Vagina (tissue), 2 donors: ENCODE data around the gene AURKA. TPM values are rescaled to one million over a fixed set of nuclear protein-coding genes. Genes with fewer than 3 reads are reported as not detected.

Source experiments
- DNase-seq, 2 donors: peaks; one replicate each; pipeline ENCODE4 v3.0.0-alpha.2; 2017; ENCODE audit errors: extremely low spot score in 2 of 2
- H3K27ac ChIP-seq: fragments of 200-600 bp; sonication (generic); one replicate; pipeline ENCODE4 v1.5.1; 2019
- H3K27me3 ChIP-seq: fragments of 200-600 bp; sonication (generic); one replicate; pipeline ENCODE4 v1.5.1; 2019
- H3K36me3 ChIP-seq, 2 donors: fragments of 200-600 bp; sonication (generic); one replicate each; pipeline ENCODE4 v1.5.1; 2017 to 2019
- H3K4me1 ChIP-seq: fragments of 200-600 bp; sonication (generic); one replicate; pipeline ENCODE4 v1.5.1; 2019
- H3K4me3 ChIP-seq, 2 donors: fragments of 200-600 bp; sonication (generic); 1 replicate in 1 of 2; 2 replicates in 1 of 2; pipeline ENCODE4 v1.5.1; 2016 to 2019
- H3K9me3 ChIP-seq: fragments of 200-600 bp; sonication (generic); one replicate; pipeline ENCODE4 v1.5.1; 2019
- POLR2A ChIP-seq, 2 donors: fragments of 450-650 bp; IDR thresholded peaks; one replicate each; pipeline ENCODE4 v1.6.1; 2017; ENCODE audit warnings: antibody characterized with exemption in 2 of 2, mild to moderate bottlenecking in 2 of 2, moderate library complexity in 2 of 2
- POLR2AphosphoS5 ChIP-seq, 2 donors: sonication (generic); formaldehyde crosslinking; IDR thresholded peaks; one replicate each; pipeline ENCODE4 v1.9.0; 2017; ENCODE audit warnings: antibody characterized with exemption in 2 of 2, mild to moderate bottlenecking in 2 of 2, low read depth in 1 of 2; ENCODE audit not compliant: insufficient read depth in 1 of 2
- intact Hi-C: fragments of 100-400 bp; cut with DNase I; formaldehyde crosslinking; loops from one replicate; pipeline ENCODE4 v1.15.1; 2023
- total RNA-seq: library from RNA; depleted of rRNA; stranded (reverse); fragments of >200 nt; gene quantifications from one replicate; pipeline ENCODE4 v1.2.3, GENCODE V29; 2016
- TF ChIP-seq, protein P1 (sequence below), 3 experiments: fragments of 450-650 bp in 2 of 3; fragments of 200-600 bp in 1 of 3; sonication (generic) in 1 of 3; IDR thresholded peaks; one replicate each; pipeline ENCODE4 v1.5.1; 2017 to 2019; ENCODE audit warnings: antibody characterized with exemption in 3 of 3, mild to moderate bottlenecking in 2 of 3, moderate library complexity in 2 of 3

AURKA gene
- total RNA-seq, 1 donor from 2014 or later = 2.2 TPM

- TF ChIP-seq POLR2A (IDR thresholded peaks at IDR 0.05) = no peak
- TF ChIP-seq POLR2AphosphoS5 (IDR thresholded peaks at IDR 0.05; ENCODE audit: insufficient read depth in 1 of 2, low read depth in 1 of 2) = no peak
- TF ChIP-seq, protein P1, sequence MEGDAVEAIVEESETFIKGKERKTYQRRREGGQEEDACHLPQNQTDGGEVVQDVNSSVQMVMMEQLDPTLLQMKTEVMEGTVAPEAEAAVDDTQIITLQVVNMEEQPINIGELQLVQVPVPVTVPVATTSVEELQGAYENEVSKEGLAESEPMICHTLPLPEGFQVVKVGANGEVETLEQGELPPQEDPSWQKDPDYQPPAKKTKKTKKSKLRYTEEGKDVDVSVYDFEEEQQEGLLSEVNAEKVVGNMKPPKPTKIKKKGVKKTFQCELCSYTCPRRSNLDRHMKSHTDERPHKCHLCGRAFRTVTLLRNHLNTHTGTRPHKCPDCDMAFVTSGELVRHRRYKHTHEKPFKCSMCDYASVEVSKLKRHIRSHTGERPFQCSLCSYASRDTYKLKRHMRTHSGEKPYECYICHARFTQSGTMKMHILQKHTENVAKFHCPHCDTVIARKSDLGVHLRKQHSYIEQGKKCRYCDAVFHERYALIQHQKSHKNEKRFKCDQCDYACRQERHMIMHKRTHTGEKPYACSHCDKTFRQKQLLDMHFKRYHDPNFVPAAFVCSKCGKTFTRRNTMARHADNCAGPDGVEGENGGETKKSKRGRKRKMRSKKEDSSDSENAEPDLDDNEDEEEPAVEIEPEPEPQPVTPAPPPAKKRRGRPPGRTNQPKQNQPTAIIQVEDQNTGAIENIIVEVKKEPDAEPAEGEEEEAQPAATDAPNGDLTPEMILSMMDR (IDR thresholded peaks at IDR 0.05) = no peak
- DNase-seq = no peak
- intact Hi-C loops = no loop called here
- Histone ChIP-seq H3K4me1 (peaks cover 30% of the 10 kb centered on the region), H3K27ac (no peak overlapping the region), H3K9me3 (no peaks in the 10 kb centered on the region), H3K27me3 (no peaks in the 10 kb centered on the region), H3K36me3 (peaks cover 0 to 11% of the 10 kb centered on the region in 2 donors), H3K4me3 (peak overlapping the region; percentile 66 to 100)
These were observed 31.7 kb downstream of the AURKA start for GRCh38 chr20:56360133-56360907.

- H3K4me3 ChIP-seq = peak overlapping the region; percentile 66 to 100
- H3K4me1 ChIP-seq = peaks cover 30% of the 10 kb centered on the region
- no peak for TF ChIP-seq POLR2AphosphoS5 (IDR thresholded peaks at IDR 0.05; ENCODE audit: insufficient read depth in 1 of 2, low read depth in 1 of 2)
- TF ChIP-seq POLR2A (IDR thresholded peaks at IDR 0.05) = no peak
- TF ChIP-seq, protein P1 (IDR thresholded peaks at IDR 0.05) = no peak
- no peak for DNase-seq
- H3K27me3 ChIP-seq = no peaks in the 10 kb centered on the region
- intact Hi-C loops = no loop called here
- peaks cover 0 to 3% of the 10 kb centered on the region in 2 donors for H3K36me3 ChIP-seq
- H3K9me3 ChIP-seq = no peaks in the 10 kb centered on the region
- peak overlapping the region; percentile 59 for H3K27ac ChIP-seq
These were observed 32.5 kb downstream of the AURKA start for GRCh38 chr20:56359212-56360132.

DNA sequence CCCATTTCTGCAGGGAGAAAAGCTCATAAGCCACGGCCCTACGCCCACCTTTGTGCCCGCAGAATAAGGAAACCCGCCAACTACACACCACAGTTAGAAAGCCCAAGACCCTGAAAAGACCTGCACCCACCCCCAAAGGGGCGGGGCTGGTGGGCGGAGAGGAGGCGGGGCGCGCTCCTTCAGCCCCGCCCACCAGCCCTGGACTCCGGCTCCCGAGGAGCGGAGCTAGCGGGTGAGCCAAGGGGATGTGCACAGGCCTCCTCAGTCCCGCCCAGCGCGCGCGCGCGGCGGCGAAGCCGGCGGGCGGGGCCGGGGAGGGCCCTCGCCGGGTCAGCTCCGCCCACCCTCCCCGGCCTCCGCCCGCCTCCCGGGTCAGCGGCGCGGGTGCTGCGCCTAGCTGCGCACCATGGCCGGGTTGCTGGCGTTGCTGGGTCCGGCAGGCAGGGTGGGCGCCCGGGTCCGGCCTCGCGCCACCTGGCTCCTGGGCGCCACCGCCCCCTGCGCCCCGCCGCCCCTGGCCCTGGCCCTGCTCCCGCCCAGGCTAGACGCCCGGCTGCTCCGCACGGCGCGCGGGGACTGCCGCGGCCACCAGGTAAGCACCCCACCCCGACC lies 33.3 kb downstream of the AURKA start, which contains the start of gene FAM210B:
TSS of gene FAM210B (plus strand) at position 375 of the 612 bp plus-strand sequence. CDS start at position 407, 32 bp downstream.
- peak in 1 of 2 donors; percentile 43 for TF ChIP-seq POLR2A (IDR thresholded peaks at IDR 0.05)
- TF ChIP-seq POLR2AphosphoS5 (IDR thresholded peaks at IDR 0.05; ENCODE audit: insufficient read depth in 1 of 2, low read depth in 1 of 2) = no peak
- no peak for DNase-seq
- Histone ChIP-seq H3K36me3 (peaks cover 0 to 3% of the 10 kb centered on the region in 2 donors), H3K27ac (peak within 1 kb of the TSS; percentile 59), H3K9me3 (no peaks in the 10 kb centered on the region), H3K27me3 (no peaks in the 10 kb centered on the region), H3K4me3 (peak within 1 kb of the TSS; percentile 66 to 100), H3K4me1 (peaks cover 30% of the 10 kb centered on the region)
- intact Hi-C loops = no loop called here

GRCh38 chr20:56358070-56358469 lies 33.9 kb downstream of the AURKA start:
- TF ChIP-seq POLR2AphosphoS5 (IDR thresholded peaks at IDR 0.05; ENCODE audit: insufficient read depth in 1 of 2, low read depth in 1 of 2) (no peak), POLR2A (IDR thresholded peaks at IDR 0.05) (no peak)
- TF ChIP-seq, protein P1 (IDR thresholded peaks at IDR 0.05) = no peak
- no peak for DNase-seq
- peak overlapping the region; percentile 44 for H3K27ac ChIP-seq
- intact Hi-C loops = no loop called here
- H3K4me3 ChIP-seq = peak overlapping the region; percentile 66 to 100
- H3K9me3 ChIP-seq = no peaks in the 10 kb centered on the region
- peaks cover 0 to 3% of the 10 kb centered on the region in 2 donors for H3K36me3 ChIP-seq
- no peaks in the 10 kb centered on the region for H3K27me3 ChIP-seq
- peaks cover 28% of the 10 kb centered on the region for H3K4me1 ChIP-seq

GRCh38 chr20:56353356-56353755 lies 38.7 kb downstream of the AURKA start:
- H3K4me3 ChIP-seq = no peak overlapping the region
- intact Hi-C loops = no loop called here

More at GRCh38 chr20:56353356-56353755, 38.7 kb downstream of the AURKA start:
- Histone ChIP-seq H3K36me3 (no peaks in the 10 kb centered on the region), H3K9me3 (no peaks in the 10 kb centered on the region), H3K4me1 (peaks cover 4% of the 10 kb centered on the region), H3K27me3 (no peaks in the 10 kb centered on the region), H3K27ac (no peak overlapping the region)
- TF ChIP-seq POLR2AphosphoS5 (IDR thresholded peaks at IDR 0.05; ENCODE audit: insufficient read depth in 1 of 2, low read depth in 1 of 2) = no peak
- TF ChIP-seq, protein P1 (IDR thresholded peaks at IDR 0.05) = no peak
- TF ChIP-seq POLR2A (IDR thresholded peaks at IDR 0.05) = no peak
- no peak for DNase-seq
